GM18951 (cell line): Measurements from ENCODE around the gene ME2.
"Not testable (repeated sequence)": the region's sequence is repeated elsewhere in the genome, so short reads cannot be mapped to it uniquely, and the experiment has no call there.

Experiments
- POLR2A ChIP-seq: IDR thresholded peaks from 4 replicates; pipeline ENCODE4 v1.6.1; 2011; ENCODE audit warnings: mild to moderate bottlenecking; ENCODE audit not compliant: insufficient read length, insufficient read depth; ENCODE audit errors: extremely low read depth
- in situ Hi-C: fragments of 300-500 bp; cut with MboI; formaldehyde crosslinking; loops from one replicate; pipeline ENCODE4 v1.12.0; 2022; ENCODE audit warnings: low sequenced_read_pairs, mixed read lengths, inconsistent platforms; ENCODE audit not compliant: unreplicated experiment

ME2 gene

DNA sequence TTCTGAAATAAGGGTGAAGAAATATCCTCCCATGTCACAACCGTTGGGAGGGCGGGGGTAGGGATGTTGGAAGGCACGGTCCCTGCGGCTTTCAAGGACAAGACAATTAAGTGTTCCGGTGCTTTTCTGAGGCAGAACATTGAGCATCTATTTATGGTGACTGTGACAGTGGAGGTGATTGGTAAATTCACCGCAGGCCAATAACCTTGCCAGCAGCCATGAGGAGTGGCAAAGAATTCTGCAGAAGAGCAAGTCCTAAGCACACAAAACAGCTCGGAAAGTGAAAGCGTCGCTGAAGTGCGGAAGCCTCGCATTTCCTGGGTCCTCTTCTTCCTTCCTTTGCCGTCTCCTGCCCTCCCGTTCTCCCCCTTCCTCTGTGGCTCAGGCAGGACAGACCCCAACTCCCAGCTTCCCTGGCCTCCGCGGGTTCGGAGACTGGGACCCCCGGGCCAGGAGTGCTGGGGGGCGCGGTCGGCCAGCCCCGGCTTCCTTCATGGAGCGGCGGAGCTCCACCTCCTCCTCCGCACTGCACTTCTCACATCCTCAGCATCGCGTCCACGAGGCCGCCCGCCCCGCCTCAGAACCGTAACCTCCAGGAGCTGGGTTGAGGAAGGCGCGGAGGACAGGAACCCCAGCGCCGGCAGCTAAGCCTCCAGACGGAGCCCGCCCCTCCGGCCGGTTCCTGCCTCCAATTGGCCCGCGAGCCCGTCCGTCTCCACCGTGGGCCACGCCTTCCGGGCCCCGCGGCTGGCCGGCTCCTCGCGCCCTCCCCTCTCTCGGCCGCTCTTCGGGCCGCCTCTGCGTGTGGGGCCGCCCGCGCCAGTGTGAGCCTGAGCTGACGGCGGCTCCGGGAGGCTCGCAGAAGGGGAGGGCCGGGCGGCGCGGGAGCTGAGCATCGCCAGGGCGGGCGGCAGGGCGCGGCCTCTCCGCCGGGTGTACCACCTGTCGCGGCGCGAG, at the start of gene ME2:
Gene ME2 (plus strand): TSS at position 774 of the 957 bp plus-strand sequence. CDS start 16,703 bp downstream, outside the sequence.
- TF ChIP-seq POLR2A = peak; percentile 92
- in situ Hi-C loops = no loop called here

GRCh38 chr18:50829644-50830043, 49.3 kb upstream of the ME2 start:
- in situ Hi-C loops = loop anchor here (10.0 kb wide), 1 partner anchor 215 kb away; no protein-coding TSS in a partner anchor

DNA sequence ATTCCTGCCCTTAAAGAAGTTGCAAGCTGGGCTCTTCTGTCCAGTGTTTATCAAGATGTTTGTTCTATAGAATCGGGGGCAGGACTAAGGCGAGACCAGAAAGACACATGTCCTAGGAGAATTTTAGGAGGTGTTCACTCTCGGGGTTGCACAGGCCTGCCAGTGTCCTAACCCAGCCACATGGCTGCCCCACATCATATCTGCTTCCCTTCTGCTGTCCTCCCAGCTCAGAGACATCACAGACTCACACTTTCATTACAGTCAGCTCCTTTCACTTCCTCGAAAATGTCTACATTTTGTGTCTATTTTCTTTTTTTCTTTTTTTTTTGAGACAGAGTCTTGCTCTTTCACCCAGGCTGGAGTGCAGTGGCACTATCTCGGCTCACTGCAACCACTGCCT, 48.4 kb upstream of the ME2 start:
- in situ Hi-C loops = no loop called here
- TF ChIP-seq POLR2A = no peak

More at GRCh38 chr18:50829644-50830043, 49.3 kb upstream of the ME2 start:
- TF ChIP-seq POLR2A = no peak

DNA sequence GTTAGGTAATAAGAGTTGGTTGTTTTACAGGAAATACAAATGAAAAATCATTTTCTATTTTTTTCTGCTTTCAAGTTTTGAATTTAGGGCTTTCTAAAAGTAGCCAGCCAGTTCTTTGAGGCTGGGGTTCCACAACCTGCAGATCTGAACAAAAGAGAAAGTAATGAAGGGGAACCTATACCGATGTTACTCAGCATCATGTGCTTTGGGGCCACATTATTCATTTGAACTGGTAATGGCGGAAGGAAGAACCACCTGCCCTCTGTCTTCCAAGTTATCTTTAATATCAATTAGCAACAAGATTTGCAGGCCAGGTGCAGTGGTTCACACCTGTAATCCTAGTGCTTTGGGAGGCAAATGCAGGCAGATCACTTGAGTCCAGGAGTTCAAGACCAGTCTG, 46.2 kb upstream of the ME2 start:
- in situ Hi-C loops = no loop called here

DNA sequence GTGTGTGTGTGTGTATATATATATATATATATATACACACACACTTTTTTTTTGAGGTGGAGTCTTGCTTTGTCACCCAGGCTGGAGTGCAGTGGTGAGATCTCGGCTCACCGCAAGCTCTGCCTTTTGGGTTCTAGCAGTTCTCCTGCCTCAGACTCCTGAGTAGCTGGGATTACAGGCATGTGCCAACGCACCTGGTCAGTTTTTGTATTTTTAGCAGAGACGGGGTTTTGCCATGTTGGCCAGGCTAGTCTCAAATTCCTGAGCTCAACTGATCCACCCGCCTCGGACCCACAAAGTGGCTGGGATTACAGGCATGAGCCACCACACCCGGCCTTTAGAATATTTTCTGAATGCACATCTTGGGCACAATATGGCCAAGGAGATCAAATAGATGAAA, 45.4 kb upstream of the ME2 start:
- in situ Hi-C loops = not testable (repeated sequence)

More for the DNA sequence above, 46.2 kb upstream of the ME2 start:
- no peak for TF ChIP-seq POLR2A

DNA sequence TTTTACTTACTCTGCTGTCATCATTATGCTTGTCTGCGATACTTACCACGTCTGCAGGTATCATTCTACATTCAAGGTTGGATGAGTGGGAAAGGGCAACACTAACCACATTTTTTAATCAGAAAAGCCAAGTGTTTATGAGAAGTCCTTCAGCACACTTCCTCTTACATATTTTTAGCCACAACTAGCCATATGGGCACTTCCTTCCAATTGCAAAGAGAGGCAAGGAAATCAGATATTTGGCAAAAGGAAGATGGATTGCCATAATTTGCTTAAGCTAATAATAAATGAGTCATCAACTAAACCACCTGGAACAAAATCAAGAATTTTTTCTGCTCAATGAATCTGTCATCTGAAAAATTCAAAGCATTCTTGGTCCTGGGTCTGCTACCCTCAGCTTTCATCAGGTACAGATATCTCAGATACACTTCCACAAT, 42.4 kb upstream of the ME2 start:
- TF ChIP-seq POLR2A = no peak

GRCh38 chr18:50839341-50839740, 39.6 kb upstream of the ME2 start:
- in situ Hi-C loops = no loop called here
- no peak for TF ChIP-seq POLR2A

More for the DNA sequence above, 42.4 kb upstream of the ME2 start:
- in situ Hi-C loops = no loop called here

DNA sequence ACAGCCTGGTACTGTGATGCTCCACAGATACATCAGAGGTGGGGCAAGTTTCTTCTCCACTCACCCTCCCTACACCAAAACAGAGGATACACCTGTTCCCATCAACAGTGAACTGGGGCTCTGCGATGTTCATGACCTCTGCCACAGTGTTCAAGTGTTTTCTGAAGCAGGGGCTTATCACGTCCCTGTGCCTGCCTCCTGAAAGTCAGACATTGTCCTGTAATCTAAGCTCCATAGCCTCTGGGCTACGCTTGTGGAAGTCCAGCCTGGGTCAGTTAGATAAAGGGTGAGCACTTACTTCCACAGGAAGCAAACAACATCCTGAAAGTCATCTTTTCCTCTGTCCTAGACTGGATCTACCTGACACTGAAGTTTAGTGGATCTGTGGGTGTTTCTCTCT, 38.9 kb upstream of the ME2 start:
- in situ Hi-C loops = no loop called here
- TF ChIP-seq POLR2A = no peak

- no peak for TF ChIP-seq POLR2A
- in situ Hi-C loops = no loop called here
Measured at GRCh38 chr18:50842846-50843245, 36.1 kb upstream of the ME2 start.

GRCh38 chr18:50844554-50844953, 34.4 kb upstream of the ME2 start:
- no peak for TF ChIP-seq POLR2A
- in situ Hi-C loops = no loop called here

DNA sequence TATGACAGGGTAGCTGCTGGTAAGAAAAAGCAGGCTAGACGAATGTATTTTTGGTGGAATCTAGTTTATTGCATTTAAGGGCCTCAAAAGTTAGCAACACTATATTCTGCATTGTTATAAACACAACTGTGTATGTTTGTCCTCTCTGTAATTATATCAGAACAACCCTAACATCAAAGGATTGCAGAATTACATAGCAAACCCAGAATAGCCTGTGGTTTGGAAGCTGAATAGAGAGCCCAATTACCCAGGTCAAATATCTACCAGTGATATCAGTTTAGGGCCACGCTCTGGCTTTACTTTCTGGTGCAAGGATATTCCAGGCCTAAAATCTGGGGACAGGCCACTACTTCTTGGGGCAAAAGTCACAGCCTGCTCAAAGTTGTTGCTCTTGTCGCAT, 34.0 kb upstream of the ME2 start:
- in situ Hi-C loops = no loop called here
- TF ChIP-seq POLR2A = no peak

DNA sequence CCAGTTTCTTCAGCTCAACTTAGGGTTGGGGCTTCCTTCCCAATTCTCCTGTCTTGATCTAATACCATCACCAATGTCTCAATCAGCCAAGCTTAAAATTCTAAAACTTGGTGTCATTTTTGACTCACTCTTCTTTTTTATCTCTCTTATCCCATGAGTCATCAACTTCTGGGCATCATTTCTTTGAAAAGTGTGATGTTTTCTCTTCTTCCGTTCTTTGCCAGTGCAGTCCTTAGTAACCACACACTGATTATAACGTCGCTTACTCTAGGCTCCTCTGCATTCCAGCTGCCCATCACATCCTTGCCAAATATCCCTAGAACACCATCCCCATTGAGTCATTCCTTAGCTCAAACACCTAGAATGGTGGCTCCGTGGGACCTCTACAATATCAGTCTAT, 31.7 kb upstream of the ME2 start:
- no peak for TF ChIP-seq POLR2A

GRCh38 chr18:50848061-50848551, 30.8 kb upstream of the ME2 start:
- in situ Hi-C loops = no loop called here
- TF ChIP-seq POLR2A = no peak

More for the DNA sequence above, 31.7 kb upstream of the ME2 start:
- in situ Hi-C loops = no loop called here

DNA sequence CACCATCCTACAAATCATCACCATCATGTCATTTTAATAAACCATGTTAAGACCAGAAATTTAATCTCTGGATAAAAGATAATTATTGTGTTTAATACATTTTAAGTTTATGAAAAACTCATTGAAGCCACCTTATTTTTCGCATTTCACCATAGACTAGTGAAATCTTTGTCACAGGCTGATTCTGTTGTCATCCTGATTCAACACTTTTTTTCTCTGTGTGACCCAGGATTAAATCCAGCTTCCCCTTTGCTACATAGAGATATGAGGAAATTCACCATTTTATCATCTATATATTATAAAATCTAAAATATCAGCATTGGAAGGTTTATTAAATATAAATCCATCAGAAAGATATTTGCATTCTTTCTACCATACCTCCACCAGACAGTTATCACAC, 29.9 kb upstream of the ME2 start:
- no peak for TF ChIP-seq POLR2A
- in situ Hi-C loops = no loop called here
